HG02885 (cell line): Measurements from ENCODE around the gene RAD9A.
"Not testable (repeated sequence)": the region's sequence is repeated elsewhere in the genome, so short reads cannot be mapped to it uniquely, and the experiment has no call there.

Experiments
- ATAC-seq: cut with Tn5 transposase; IDR thresholded peaks from one replicate; pipeline ENCODE4 v1.9.1; 2021; ENCODE audit warnings: mild to moderate bottlenecking; ENCODE audit not compliant: unreplicated experiment, poor library complexity

RAD9A gene

GRCh38 chr11:67420646-67421429, 29.1 kb downstream of the RAD9A start:
- peak; percentile 88 for ATAC-seq

- ATAC-seq: no peak
Measured at GRCh38 chr11:67421430-67422031, 29.7 kb downstream of the RAD9A start.

DNA sequence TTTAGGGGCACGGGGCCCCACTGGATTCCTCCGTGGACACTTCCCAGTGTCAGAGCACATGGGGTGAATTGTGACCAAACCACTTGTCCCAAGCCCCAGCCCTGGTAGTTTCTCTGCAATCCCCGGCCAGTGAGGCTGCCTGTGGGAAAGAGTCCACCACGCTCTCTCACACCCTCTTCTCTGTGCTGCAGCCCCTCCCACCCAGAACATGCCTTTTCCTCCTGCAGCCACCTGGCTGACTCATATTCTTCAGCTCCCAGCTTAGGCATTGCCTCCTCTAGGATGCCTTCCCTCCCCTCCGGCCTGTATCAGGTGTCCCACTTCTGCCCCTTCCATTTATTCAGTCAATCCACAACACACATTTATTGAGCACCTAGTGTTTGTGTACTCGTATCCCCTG, 31.1 kb downstream of the RAD9A start:
- ATAC-seq: no peak

GRCh38 chr11:67423466-67423865, 31.7 kb downstream of the RAD9A start:
- no peak for ATAC-seq

DNA sequence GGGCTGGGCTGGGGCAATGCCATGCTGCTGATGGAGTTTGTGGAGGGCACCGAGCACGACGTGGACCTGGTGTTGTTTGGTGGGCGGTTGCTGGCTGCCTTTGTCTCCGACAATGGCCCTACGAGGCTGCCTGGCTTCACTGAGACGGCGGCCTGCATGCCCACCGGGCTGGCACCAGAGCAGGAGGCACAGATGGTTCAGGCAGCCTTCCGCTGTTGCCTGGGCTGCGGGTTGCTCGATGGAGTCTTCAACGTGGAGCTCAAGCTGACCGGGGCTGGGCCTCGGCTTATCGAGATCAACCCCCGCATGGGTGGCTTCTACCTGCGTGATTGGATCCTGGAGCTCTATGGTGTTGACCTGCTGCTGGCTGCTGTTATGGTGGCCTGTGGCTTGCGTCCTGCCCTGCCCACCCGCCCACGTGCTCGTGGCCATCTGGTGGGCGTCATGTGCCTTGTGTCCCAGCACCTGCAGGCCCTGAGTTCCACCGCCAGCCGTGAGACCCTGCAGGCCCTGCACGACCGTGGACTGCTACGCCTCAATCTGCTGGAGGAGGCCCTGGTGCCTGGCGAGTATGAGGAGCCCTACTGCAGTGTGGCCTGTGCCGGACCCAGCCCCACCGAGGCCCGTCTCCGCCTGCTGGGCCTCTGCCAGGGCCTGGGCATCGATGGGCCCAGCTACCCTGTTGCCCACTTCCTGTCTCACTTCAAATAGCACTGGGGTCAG, 32.3 kb downstream of the RAD9A start:
- ATAC-seq: no peak

DNA sequence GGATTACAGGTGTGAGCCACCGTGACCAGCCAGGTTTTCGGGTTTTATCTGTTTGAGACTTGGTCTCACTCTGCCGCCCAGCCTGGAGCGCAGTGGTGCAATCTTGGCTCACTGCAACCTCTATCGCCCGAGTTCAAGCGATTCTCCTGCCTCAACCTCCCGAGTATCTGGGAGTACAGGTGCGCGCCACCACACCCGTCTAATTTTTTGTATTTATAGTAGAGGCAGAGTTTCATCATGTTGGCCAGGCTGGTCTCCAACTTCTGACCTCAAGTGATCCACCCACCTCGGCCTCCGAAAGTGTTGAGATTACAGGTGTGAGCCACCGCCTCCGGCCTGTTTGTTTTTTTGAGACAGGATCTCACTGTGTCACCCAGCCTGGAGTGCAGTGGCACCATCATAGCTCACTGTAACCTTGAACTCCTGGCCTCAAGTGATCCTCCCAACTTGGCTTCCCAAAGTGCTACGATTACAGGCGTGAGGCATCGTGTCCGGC, 35.6 kb downstream of the RAD9A start:
- not testable (repeated sequence) for ATAC-seq

DNA sequence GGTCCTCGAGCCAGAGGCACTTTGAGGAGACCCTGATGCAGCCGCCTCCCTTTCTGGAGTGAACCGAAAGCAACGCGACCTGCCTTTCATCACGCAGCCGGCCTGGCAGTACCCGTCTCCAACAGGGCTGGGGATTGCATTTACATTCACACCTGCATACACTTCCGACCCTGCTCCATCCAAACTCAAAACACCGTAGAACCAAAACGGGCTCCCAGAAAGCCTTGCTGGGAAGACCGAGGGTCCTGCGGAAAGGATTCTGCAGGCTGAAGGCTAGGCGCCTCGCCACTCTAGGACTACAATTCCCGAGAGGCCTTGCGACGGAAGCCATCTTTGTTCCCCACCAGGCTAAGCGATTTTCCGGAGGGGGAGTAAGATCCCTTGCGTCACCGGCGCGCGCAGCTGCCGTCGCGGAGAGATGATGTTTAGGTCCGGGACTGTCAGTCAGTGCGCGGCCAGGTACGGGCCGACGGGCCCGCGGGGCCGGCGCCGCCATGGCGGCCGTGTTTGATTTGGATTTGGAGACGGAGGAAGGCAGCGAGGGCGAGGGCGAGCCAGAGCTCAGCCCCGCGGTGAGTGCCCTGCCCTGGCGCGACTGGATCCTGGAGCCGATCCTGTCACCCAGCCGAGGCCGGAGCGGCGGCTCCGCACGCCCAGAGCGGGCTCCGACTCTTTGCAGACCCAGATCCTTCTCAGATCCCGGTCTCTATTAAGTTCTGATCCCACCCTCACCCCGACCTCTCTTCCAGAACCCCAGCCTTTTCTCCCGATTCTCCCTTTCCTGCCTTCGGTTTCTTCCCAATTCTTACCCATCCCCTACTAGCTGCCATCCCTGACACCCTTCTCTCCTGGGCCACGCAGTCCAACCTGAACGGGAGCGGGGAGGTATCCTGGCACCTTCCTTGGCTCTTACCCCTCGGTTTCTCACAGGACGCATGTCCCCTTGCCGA, 36.5 kb downstream of the RAD9A start, which contains the start of gene RPS6KB2:
TSS of gene RPS6KB2 (plus strand) at position 443 of the 950 bp plus-strand sequence. CDS start at position 495, 52 bp downstream.
- peak; percentile 90 for ATAC-seq

DNA sequence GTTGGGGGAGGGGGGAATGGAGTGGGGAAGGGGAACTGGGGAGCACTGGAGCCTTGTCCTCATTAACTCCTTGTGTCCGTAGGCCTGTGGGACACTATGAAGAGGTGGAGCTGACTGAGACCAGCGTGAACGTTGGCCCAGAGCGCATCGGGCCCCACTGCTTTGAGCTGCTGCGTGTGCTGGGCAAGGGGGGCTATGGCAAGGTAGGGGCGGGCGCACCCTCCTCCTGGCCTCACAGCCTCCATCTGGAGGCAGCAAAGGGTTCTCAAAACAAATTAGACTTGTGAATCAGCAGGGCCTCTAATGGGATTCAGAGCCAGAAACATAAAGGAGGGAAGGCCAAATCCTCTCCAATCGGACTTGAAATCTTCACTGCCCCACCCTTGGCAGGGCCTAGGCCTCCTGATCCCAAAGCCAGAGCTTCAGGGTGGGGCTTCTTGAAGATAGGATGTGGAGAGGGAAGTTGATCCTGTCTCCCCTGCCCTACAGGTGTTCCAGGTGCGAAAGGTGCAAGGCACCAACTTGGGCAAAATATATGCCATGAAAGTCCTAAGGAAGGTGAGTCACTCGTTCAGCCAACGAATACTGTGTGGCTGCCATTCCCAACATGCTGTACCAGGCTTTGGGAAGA, 37.4 kb downstream of the RAD9A start:
- ATAC-seq: no peak

DNA sequence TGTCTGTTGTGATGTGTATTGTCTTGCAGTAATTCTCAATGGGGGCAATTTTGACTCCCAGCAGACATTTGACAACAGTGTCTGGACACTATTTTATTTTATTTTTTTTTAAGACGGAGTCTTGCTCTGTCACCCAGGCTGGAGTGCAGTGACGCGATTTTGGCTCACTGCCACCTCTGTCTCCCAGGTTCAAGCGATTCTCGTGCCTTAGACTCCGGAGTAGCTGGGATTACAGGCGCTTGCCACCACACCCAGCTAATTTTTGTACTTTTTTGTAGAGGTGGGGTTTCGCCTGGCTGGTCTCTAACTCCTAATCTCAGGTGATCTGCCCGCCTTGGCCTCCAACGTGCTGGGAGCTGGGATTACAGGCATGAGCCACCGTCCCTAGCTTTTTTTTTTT, 37.9 kb downstream of the RAD9A start:
- no peak for ATAC-seq

GRCh38 chr11:67431346-67432249, 39.8 kb downstream of the RAD9A start:
- no peak for ATAC-seq

DNA sequence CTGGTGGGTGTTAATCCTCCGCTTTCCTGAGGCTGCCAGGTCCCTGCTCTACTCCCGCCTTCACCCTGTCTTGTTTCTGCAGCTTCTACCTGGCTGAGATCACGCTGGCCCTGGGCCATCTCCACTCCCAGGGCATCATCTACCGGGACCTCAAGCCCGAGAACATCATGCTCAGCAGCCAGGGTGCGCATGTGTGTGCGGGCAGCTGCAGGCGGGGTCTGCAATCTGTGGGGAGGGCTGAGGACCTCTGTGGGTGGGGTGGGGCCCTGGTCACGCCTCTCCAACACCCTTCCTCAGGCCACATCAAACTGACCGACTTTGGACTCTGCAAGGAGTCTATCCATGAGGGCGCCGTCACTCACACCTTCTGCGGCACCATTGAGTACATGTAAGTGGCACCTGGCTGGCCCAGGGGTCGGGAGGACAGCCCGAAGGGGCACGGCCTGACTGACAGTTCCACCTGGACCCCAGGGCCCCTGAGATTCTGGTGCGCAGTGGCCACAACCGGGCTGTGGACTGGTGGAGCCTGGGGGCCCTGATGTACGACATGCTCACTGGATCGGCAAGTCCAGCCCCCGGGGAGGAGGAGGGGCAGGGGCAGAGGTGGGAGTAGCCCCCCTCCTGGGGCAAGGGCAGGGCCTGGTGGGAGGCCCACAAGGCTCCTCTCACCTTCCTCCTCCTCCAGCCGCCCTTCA, 41.0 kb downstream of the RAD9A start:
- no peak for ATAC-seq

DNA sequence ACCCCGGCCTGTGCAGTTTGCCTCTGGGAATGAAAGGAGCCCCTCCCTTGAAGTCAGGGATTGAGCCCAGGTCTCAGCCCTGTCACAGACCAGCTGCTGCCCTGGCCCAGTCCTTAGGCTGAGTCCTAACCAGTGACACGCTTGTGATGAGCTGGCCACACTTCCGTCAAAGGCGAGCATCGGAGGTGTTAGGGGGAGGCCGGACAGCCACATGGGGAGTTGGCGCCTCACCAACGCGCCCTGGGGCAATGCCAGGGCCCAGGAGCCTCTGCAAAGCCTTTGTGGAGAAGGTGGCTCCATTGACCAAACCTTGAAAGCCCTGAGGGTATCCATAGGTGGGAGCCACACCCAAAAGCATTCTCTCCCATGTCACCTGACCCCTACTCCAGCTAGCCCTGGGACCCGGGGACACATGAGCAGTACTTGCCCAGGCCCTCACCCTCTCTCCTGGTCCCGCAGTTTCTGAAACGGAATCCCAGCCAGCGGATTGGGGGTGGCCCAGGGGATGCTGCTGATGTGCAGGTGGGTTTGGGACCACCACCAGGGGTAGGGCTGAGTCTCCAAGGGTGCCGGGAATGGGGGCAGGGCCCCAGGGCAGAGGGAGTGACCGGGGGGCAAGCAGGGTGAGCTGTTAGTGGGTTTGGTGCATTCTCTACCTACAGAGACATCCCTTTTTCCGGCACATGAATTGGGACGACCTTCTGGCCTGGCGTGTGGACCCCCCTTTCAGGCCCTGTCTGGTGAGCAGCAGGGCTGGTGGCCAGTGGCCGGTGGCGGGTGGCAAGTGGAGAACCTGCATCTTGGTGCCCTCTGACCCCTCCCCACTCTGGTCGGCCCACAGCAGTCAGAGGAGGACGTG, 42.0 kb downstream of the RAD9A start:
- no peak for ATAC-seq

GRCh38 chr11:67434395-67434881, 42.7 kb downstream of the RAD9A start:
- ATAC-seq: no peak

- no peak for ATAC-seq
Measured at GRCh38 chr11:67435031-67435726, 43.4 kb downstream of the RAD9A start.

DNA sequence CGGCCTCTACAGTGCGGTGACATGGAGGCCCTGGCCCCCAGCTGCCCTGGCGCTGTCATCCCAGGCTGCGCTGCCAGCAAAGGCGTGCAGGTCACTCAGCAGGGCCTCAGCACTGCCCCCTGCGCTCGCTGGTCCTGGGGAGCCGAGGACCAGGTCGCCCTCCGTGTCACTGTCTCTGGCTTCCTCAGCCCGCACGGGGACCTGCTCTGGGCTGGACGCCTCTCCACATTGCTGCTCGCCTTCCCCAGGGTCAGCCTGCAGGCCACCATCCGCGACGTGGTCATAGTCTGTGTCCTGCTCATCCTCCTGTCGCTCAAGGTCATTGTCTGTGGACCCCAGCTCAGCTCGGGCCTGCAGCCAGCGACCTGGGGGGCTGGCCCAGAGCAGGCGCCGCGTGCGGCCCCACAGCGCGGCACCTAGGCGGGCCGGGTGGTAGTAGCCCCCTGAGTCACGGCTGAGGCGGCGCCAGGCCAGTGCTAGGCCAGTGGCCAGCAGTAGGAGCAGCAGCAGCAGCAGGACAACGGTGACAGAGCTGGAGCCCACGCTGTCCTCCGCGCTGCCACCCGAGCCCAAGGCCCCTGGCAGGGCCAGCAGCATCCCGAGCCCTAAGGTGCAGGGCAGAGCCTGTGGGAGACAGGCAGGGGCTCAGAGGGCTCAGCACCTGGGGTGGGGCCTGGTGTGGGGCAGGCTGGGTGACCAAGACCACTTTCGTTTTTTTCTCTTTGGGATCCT, 44.1 kb downstream of the RAD9A start:
- no peak for ATAC-seq
